Heart right ventricle (tissue), 16 donors: ENCODE results near the gene ZNF776. TPM values are rescaled to one million over a fixed set of nuclear protein-coding genes. Genes with fewer than 3 reads are reported as not detected.

Experiments
- ATAC-seq, 8 donors: fragments of 200-7000 bp; cut with Tn5 transposase; one replicate each; pipeline ENCODE4 v1.9.1; 2020; ENCODE audit warnings: mild to moderate bottlenecking in 8 of 8, moderate library complexity in 8 of 8, moderate number of reproducible peaks in 1 of 8
- DNase-seq, 2 donors: peaks; one replicate each; pipeline ENCODE4 v3.0.0-alpha.2; 2020
- H3K27ac ChIP-seq, 10 donors: fragments of 200-600 bp; sonication (generic) in 2 of 10; one replicate each; pipeline versions ENCODE4 v1.5.0 to v1.8.0; 2020 to 2022; ENCODE audit warnings: mild to moderate bottlenecking in 3 of 10
- H3K27me3 ChIP-seq, 7 donors: fragments of 200-600 bp; one replicate each; pipeline ENCODE4 v1.8.0; 2021 to 2022; ENCODE audit warnings: mild to moderate bottlenecking in 2 of 7
- H3K36me3 ChIP-seq, 9 donors: fragments of 200-600 bp; sonication (generic) in 1 of 9; one replicate each; pipeline versions ENCODE4 v1.5.0 to v1.8.0; 2020 to 2022; ENCODE audit warnings: mild to moderate bottlenecking in 2 of 9
- H3K4me1 ChIP-seq, 9 donors: fragments of 200-600 bp; sonication (generic) in 1 of 9; one replicate each; pipeline versions ENCODE4 v1.5.0 to v1.8.0; 2020 to 2022; ENCODE audit warnings: mild to moderate bottlenecking in 4 of 9
- H3K4me3 ChIP-seq, 10 donors: fragments of 200-600 bp; sonication (generic) in 2 of 10; one replicate each; pipeline versions ENCODE4 v1.5.0 to v1.8.0; 2020 to 2022; ENCODE audit warnings: mild to moderate bottlenecking in 7 of 10, moderate library complexity in 2 of 10
- H3K9me3 ChIP-seq, 11 donors: fragments of 200-600 bp in 10 of 11; sonication (generic) in 2 of 11; one replicate each; pipeline versions ENCODE4 v1.5.0 to v1.8.0; 2013 to 2022; ENCODE audit warnings: mild to moderate bottlenecking in 2 of 11, control low read depth in 1 of 11, moderate library complexity in 1 of 11
- WGBS, 2 donors: extraction: QIAGEN DNeasy Blood & Tissue Kit; methylation state at CpG; one replicate each; pipeline ENCODE4 v1.1.7; 2013; ENCODE audit warnings: inconsistent platforms in 1 of 2; 5-methylcytosine and 5-hydroxymethylcytosine counted together
- intact Hi-C, 10 donors: fragments of 100-400 bp; cut with DNase I; formaldehyde crosslinking; loops; one replicate each; pipeline versions ENCODE4 v1.11.1 to v1.14.2; 2022
- polyA plus RNA-seq, 2 donors: library from polyadenylated mRNA; stranded (reverse); fragments of 200-250 nt; gene quantifications; one replicate each; pipeline ENCODE4 v1.2.3, GENCODE V29; 2013
- total RNA-seq, 10 donors: library from RNA; stranded (reverse); fragmentation: NEBNext Ultra II Directional in 3 of 10; extraction: Animal tissue kit (Norgen Biotek cat#: 25700) in 3 of 10; gene quantifications; one replicate each; pipeline versions ENCODE4 v1.2.1 to v1.2.4, GENCODE V29; 2021 to 2023
- TF ChIP-seq, protein P1 (sequence below), 9 donors: fragments of 200-600 bp; sonication (generic) in 2 of 9; IDR thresholded peaks; one replicate each; pipeline versions ENCODE4 v1.5.0 to v1.8.0; 2021 to 2022; ENCODE audit warnings: antibody characterized with exemption in 9 of 9, mild to moderate bottlenecking in 5 of 9, moderate library complexity in 1 of 9
- donor health status: Arrhythmogenic right ventricular cardiomyopathy.
- donor health status: ischemic (EF 13 %, LVEDD 7.1; RV severe dilation, severe dysfunction).
- donor health status: healthy with polysubstance abuse.
- donor health status: DM: no; HTN: yes; CAD: no.
- donor health status: DM: no; HTN: no; CAD: no.
- donor health status: ischemic (EF 25% LVEDD 6.9; RV normal size, moderate dysfunction).
- donor health status: ischemic (EF 25% LVEDD 5.7; RV mildly dilated, moderate dysfunction).
- donor health status: healthy.
- donor health status: DM: yes; HTN: yes; CAD: no.
- donor health status: Ischemic cardiomyopathy.
- donor health status: ischemic (EF 35%, LVEDD 5.7; RV mildly dilated, moderate dysfunction).
- donor health status: nonischemic (EF 11% LVEDD 7.7; RV severe dilation, severe dysfunction).
- donor health status: DM: yes; HTN: yes; CAD: no.
- donor health status: PGD.
- donor health status: ischemic (EF 29% LVEDD 5.4; RV normal size, mild dysfunction).
- donor health status: nonischemic (EF 23%, LVEDD 6.1; RV moderate dilation, normal function).

Gene ZNF776
- total and polyA plus RNA-seq, 12 donors: 4.1 to 18.0 (median 12.8) TPM

DNA sequence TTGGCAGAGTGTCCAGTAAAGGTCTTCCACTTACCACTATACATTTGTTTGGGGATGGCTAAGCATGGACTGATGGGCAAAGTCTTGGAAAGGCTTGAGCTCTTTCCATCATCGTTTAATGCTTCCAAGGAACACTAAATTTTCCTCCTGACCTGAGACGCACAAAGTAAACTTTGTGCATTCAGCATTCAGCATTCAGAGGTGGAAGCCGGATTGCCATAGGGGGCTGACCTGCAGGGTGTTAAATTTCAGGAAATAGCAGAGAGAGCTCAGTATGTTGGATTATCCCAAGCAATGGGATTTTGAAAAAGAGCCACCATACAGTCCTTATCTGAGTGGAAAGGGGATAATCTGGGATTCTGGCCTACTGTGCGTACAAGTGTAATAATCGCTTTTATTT is 54.1 kb downstream of the ZNF776 start:
- peaks cover 0 to 39% (median 6%) of the 10 kb centered on the region in 9 donors for H3K36me3 ChIP-seq
- DNase-seq: no peak
- H3K4me1 ChIP-seq: peaks cover 4 to 59% (median 26%) of the 10 kb centered on the region in 9 donors
- H3K9me3 ChIP-seq: no peaks in the 10 kb centered on the region
- TF ChIP-seq, protein P1, sequence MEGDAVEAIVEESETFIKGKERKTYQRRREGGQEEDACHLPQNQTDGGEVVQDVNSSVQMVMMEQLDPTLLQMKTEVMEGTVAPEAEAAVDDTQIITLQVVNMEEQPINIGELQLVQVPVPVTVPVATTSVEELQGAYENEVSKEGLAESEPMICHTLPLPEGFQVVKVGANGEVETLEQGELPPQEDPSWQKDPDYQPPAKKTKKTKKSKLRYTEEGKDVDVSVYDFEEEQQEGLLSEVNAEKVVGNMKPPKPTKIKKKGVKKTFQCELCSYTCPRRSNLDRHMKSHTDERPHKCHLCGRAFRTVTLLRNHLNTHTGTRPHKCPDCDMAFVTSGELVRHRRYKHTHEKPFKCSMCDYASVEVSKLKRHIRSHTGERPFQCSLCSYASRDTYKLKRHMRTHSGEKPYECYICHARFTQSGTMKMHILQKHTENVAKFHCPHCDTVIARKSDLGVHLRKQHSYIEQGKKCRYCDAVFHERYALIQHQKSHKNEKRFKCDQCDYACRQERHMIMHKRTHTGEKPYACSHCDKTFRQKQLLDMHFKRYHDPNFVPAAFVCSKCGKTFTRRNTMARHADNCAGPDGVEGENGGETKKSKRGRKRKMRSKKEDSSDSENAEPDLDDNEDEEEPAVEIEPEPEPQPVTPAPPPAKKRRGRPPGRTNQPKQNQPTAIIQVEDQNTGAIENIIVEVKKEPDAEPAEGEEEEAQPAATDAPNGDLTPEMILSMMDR (IDR thresholded peaks at IDR 0.05): no peak
- H3K27ac ChIP-seq: peak overlapping the region in 1 of 10 donors; percentile 86
- WGBS, 2 donors: 77 to 86% methylated on average over 5 of the region's 5 CpGs
- no peaks in the 10 kb centered on the region for H3K27me3 ChIP-seq
- no peak for ATAC-seq
- no peak overlapping the region for H3K4me3 ChIP-seq
- intact Hi-C loops: no loop called here

DNA sequence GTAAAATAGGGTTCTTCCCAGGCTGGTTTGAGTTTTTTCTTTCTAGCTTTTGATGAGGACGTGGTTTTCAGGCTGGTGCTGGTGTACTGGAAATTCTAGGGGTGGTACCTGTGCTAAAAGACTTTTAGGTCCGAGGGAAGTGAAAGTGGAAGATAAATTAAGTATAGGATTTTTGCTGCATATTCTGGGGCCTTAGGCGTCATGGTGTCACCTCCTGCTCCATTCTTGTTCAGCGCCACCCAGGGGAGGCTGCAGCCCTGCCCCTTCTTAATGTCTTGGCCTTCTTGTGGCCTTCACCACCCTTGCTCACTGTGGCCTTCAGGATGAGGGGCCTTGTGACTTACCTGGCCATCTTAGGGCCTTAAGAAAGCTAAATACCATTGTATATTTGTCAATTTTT is 55.7 kb downstream of the ZNF776 start:
- Histone ChIP-seq H3K4me1 (peaks cover 4 to 60% (median 26%) of the 10 kb centered on the region in 9 donors), H3K27me3 (no peaks in the 10 kb centered on the region), H3K36me3 (peaks cover 0 to 40% (median 0%) of the 10 kb centered on the region in 9 donors), H3K27ac (peak overlapping the region in 1 of 10 donors; percentile 18), H3K4me3 (no peak overlapping the region), H3K9me3 (no peaks in the 10 kb centered on the region)
- 91 to 92% methylated on average over 4 of the region's 4 CpGs for WGBS, 2 donors
- intact Hi-C loops: no loop called here
- no peak for DNase-seq
- TF ChIP-seq, protein P1 (IDR thresholded peaks at IDR 0.05): no peak
- ATAC-seq: no peak

DNA sequence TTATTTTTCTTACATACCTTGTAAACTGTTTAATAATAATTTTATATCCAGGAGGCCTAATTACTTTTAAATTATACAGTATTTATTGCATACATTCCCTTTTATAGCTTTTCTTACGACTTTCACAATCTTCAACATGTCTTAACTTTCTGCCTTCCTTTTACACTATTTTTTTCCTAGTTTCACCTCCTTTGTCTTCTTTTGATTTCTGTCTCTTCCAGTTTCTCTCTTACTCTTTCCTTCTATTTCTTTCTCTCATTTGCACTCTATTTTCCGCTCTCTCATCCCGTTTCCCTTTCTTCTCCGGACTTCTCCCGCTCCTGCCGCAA is 56.6 kb downstream of the ZNF776 start:
- Histone ChIP-seq H3K27me3 (no peaks in the 10 kb centered on the region), H3K27ac (peak overlapping the region in 7 of 10 donors; percentile 57 to 88 (median 65)), H3K4me3 (peak overlapping the region; percentile 4 to 63 (median 56)), H3K36me3 (peaks cover 0 to 43% (median 6%) of the 10 kb centered on the region in 9 donors), H3K4me1 (peaks cover 4 to 56% (median 26%) of the 10 kb centered on the region in 9 donors), H3K9me3 (no peaks in the 10 kb centered on the region)
- ATAC-seq (no peak), DNase-seq (no peak)
- TF ChIP-seq, protein P1 (IDR thresholded peaks at IDR 0.05): no peak
- 24 to 31% methylated on average over 6 of the region's 6 CpGs for WGBS, 2 donors
- intact Hi-C loops: no loop called here

DNA sequence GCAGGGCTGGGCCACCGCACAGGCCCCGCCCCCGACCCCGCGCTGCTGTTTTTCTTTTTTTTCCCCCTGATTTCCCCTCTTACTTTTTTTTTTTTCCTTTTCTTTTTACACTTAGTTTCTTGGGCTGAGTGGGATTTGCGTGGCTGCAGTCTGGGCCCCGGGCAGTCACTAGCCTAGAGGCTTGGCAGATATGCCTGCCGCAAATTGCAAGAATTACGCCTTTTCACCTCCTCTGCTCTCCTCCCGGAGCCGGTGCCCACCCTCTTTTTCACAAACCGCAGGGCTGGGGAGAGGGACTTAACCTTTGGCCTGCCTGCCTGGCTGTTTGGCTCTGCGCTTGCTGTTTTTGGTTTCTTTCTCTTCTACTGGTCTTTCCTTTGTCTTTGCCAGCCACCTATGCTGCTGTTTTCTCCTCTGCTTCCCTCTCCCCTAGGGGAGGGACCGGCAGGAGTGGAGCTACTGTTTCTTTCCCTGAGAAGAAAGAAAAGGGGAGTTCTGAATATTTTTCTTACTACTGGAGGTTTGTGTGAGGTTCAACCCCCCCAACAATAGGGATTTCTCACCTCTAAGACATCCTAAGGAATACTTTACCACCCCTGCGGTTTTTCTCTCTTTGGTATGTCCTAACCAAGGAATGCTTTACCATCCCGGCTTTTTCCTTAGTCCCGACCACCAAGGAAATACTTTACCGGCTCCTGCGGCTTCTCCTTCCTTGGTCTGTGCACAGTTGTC is 57.1 kb downstream of the ZNF776 start:
- Histone ChIP-seq H3K27ac (peak overlapping the region in 9 of 10 donors; percentile 51 to 88 (median 65)), H3K4me1 (peaks cover 4 to 50% (median 26%) of the 10 kb centered on the region in 9 donors), H3K36me3 (peaks cover 0 to 47% (median 10%) of the 10 kb centered on the region in 9 donors), H3K4me3 (peak overlapping the region; percentile 4 to 63 (median 56)), H3K9me3 (no peaks in the 10 kb centered on the region), H3K27me3 (no peaks in the 10 kb centered on the region)
- intact Hi-C loops: no loop called here
- ATAC-seq: peak in 7 of 8 donors; percentile 26 to 66 (median 54)
- TF ChIP-seq, protein P1 (IDR thresholded peaks at IDR 0.05): no peak
- WGBS, 2 donors: 12 to 14% methylated on average over 19 of the region's 19 CpGs
- no peak for DNase-seq
